NCI-H345 (cell line): ENCODE results near the gene TRIM38.
"Not testable (repeated sequence)": the region's sequence is repeated elsewhere in the genome, so short reads cannot be mapped to it uniquely, and the experiment has no call there.

ENCODE experiments used
- DNase-seq: peaks from one replicate; lab custom pipeline; 2025; lab: John Stamatoyannopoulos, UW

Gene TRIM38

DNA sequence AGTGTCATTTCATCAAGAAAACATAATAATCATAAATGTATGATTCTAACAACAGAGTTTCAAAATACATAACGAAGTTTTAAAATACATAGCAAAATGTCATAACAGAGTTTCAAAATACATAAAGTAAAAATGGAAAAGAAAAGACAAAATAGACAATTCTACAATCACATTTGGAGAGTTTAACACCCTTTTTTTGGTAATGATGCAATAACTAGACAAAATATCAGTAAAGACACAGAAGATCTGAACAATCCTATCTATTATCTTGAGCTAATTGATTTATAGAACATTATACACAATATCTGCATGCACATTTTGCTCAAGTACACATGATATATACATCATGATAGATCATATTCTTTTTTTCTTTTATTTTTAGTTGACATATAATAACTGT lies 18.7 kb upstream of the TRIM38 start:
- no peak for DNase-seq

DNA sequence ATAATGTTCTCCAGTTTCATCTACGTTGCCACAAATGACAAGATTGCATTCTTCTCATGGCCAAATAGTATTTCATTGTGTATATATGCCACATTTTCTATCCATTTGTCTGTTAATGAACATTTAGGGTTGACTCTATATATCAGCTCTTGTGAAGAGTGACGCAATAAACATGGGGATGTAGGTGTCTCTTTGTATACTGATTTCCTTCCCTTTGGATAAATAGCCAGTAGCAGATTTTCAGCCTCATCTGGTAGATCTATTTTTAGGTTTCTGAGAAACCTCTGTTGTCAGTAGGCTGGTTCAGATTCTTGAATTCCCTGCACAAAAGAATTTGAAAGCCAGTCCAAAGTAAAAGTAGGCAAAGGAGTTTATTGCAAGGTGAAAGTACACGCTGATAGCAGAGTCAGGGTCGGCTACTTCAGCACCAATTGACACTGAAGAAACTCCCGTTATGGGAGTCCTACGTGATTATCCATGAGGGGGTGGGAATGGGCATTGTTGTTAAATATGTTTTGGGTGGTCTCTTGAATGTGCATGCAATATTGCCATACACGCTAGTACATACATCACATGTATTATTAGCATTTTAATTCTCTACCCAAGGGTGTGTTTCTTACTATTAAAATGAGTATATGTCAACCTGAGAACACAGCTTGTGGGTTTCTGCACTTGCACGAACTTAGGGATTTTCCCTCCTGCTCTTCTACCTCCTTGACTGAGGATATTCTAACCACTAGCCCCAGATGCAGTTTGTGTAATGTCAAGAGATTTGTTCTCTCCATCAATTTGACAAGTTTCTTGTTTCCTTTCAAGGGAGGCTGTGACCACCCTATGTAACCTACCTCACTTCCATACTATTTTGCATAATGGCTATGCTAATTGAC lies 17.7 kb upstream of the TRIM38 start:
- no peak for DNase-seq

DNA sequence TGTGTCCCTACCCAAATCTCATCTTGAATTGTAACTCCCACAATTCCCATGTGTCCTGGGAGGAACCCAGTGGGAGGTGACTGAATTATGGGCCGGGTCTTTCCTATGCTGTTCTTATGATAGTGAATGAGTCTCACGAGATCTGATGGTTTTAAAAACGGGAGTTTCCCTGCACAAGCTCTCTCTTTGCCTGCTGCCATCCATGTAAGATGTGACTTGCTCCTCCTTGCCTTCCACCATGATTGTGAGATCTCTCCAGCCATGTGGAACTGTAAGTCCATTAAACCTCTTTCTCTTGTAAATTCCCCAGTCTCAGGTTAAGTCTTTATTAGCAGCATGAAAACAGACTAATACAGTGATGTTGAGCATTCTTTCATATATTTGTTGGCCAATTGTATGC lies 16.9 kb upstream of the TRIM38 start:
- not testable (repeated sequence) for DNase-seq

DNA sequence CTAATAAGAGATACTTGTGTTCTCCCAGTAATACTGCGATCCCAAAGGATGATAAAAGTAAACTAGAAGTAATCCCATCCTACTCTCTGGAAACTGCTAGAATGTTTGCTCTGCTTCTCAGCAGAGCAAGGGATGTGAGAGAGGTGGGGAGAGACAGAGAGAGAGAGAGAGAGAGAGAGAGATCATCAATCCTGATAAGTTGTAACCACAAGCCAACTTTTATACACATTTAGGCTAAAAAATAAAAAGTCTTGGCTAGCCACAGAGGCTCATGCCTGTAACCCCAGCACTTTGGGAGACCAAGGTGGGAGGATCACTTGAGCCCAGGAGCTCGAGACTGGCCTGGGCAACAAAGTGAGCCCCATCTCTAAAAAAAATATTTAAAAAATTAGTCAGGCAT lies 16.0 kb upstream of the TRIM38 start:
- no peak for DNase-seq

DNA sequence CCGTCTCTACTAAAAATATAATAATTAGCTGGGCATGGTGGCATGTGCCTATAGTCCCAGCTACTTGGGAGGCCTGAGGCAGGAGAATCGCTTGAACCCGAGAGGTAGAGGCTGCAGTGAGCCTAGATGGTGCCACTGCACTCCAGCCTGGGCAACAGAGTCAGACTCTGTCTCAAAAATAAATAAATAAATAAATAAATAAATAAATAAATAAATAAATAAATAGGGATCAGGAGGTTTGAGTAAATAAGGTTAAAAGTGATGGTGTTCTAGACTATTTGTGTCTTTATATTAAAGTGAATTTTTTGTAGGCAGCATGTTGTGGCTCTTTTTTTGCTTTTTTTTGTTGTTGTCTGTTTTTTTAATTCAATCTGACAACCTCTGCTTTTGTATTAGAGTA lies 15.1 kb upstream of the TRIM38 start:
- DNase-seq = not testable (repeated sequence)

DNA sequence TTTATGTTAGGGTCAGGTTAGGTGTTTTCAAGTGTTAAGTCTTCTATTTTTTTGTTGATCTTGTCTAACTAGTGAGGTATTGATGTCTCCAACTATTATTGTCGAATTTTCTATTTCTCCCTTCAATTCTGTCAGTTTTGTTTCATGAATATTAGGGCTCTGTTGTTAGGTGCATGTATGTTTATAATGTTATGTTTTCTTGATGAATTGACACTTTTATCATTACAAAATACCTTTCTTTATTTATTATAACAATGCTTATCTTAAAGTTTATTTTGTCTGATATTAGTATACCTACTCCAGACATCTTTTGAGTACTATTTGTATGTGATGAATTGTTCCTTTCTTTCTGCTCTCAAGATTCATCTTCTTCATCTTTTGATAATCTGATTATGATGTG lies 12.9 kb upstream of the TRIM38 start:
- DNase-seq = no peak

DNA sequence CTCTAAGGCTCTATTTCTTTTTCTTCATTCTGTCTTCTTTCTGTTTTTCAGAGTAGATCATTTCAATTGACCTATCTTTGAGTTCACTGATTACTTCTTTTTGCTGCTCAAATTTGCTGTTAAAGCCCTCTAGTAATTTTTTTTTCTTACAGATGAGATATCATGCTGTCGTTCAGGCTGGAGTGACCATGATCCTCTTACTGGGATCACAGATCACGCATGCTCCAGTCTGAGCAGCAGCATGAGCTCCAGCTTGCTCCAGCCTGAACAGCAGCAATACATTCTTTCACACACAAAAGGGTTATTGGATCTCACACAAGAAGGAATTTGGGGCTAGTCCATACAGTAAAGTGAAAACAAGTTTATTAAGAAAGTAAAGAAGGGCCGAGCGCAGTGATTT lies 12.3 kb upstream of the TRIM38 start:
- DNase-seq = no peak

DNA sequence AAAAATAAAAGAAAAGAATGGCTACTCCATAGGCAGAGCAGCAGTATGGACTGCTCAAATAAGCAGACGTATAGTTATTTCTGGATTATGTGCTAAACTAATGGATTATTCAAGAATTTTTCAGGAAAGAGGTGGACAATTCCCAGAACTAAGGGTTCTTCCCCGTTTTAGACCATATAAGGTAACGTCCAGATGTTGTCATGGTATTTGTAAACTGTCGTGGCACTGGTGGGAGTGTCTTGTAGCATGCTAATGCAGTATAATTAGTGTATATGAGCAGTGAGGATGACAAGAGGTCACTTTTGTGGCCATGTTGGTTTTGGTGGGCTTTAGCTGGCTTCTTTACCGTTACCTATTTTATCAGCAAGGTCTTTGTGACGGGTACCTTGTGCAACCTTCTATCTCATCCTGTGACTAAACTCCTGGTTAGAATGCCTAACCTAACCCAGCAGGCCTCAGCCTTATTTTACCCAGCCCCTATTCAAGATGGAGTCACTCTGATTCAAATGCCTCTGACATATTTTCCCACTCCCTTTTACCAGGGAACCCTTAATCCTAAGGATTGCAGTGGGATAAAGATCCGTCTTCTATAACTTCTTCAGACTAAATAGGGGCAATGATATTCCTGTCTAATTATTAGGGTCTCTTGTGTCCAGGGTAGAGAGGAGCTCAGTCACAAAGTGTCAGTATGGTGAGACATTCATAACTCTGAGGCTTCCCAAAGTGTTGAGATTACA lies 11.1 kb upstream of the TRIM38 start:
- DNase-seq = no peak

DNA sequence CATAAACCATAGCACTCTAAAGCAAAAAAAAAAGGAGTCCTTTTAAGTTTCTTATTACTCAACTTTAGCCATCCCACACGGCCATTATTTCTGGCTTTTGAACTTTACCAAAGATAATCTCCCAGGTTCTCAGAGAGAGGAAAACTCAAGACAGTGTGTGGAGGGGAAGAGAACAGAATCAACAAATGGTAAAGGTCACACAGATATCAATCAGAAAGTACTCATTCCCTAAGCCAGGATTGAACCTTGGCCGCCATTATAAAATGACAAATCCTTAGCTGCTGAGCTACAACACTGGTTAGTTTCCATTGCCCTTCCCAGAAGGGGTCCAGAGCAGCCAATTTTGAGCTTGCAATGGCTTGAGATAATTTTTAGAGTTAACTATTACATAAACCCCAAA lies 10.1 kb upstream of the TRIM38 start:
- no peak for DNase-seq

DNA sequence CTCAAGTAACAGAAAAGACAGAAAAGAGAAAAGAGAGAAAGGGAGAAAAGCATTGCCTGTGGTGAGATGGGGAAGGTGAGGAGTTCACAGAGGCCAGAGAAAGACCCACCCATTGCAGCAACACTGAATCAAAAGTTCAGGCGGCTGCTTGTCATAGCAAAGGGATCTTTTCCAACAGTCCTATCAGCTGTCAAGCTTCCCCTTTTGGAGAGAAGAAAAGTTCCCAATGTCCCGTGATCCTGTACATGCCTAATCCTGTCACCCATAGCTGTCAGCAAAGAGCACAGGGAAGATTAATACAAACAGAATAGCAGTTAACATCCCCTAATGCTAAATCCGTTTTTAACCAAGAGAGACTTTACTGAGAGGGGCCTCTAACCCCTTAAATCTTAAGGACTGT lies 8.9 kb upstream of the TRIM38 start:
- DNase-seq = no peak

DNA sequence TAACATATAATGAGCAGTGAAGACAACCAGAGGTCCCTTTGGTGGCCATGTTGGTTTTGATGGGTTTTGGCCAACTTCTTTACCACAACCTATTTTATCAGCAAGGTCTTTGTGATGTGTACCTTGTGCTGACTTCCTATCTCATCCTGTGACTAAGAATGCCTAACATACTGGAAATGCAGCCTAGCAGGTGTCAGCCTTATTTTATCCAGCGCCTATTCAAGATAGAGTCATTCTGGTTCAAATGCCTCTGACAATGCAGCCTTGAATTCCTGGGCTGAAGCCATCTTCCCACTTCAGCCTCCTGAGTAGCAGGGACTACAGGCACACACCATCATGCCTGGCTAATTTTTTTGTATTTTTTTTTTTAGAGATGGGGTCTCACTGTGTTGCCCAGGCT lies 7.8 kb upstream of the TRIM38 start:
- no peak for DNase-seq

DNA sequence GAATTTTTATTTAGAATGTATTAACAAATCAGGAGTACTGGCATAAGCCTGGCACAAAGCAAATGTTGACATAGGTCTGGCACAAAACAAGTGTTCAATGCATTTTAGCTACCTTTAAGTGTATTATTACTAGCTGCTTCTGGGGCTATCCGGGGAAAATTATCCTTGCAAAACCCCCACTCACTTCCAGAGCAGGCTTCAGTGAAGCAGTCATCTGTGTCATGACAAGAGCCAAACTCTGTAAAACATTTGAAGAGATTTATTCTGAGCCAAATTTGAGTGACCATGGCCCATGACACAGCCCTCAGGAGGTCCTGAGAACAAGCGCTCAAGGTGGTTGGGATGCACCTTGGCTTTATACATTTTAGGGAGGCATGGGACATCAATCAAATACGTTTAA lies 6.4 kb upstream of the TRIM38 start:
- no peak for DNase-seq

DNA sequence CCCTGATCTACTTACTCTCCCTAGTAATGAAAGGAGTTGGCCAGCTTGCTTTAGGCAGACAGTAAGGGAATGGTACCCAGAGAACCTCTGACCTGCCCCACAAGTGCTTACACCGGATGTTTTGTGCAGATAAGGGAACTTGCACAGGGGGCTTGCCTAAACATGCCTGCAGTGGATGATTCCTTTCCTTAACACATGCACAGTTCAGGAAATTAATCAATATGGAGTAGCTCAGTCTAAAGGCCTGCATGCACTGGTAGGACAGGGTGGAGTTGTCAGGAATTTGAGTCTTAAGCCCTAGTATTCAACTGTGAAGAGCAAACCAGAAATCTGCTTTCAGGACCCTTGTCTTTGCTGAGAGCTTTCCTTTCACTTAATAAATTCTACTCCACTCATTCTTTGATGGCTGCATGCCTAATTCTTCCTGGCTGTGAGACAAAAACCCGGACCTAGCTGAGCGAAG lies 3.9 kb upstream of the TRIM38 start:
- DNase-seq = no peak

DNA sequence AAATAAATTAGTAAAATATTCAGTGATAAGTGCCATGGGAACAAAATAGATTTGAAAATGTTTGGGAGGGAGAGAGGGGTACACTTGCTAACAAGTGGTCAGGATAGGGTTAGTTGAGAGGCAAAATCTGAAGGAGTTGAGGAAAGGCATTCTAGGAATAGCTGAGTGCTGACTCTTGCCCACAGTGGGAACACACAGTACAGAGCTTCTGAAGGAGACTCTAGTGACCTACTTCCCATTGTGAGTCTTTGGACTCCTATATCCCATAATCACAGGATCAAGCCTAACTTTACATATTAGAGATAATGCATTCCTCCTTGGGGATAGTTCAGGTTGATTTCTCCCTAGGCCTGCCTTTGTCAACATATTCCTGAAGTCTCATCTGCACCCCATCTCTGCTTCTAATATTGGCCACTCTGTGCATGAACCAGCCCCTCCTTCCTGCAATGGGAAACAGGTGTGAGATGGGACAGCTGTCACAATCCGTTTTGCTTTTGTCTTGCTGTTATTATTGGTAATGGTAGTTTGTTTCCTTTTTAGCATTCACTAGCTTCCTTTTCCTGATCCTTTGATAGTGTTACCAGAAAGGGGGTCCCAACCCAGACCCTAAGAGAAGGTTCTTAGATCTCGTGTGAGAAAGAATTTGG lies 2.6 kb upstream of the TRIM38 start:
- no peak for DNase-seq

DNA sequence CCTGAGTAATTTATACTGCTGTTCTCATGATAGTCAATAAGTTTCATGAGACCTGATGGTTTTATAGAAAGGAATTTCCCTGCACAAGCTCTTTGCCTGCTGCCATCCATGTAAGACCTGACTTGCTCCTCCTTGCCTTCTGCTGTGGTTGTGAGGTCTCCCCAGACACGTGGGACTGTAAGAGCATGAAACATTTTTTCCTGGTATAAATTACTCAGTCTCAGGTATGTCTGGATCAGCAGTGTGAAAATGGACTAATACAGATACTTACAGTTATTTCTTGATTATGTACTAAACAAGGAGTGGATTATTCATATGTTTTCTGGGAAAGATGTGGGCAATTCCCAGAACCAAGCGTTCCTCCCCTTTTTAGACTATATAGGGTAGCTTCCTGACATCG lies 1.9 kb upstream of the TRIM38 start:
- no peak for DNase-seq

DNA sequence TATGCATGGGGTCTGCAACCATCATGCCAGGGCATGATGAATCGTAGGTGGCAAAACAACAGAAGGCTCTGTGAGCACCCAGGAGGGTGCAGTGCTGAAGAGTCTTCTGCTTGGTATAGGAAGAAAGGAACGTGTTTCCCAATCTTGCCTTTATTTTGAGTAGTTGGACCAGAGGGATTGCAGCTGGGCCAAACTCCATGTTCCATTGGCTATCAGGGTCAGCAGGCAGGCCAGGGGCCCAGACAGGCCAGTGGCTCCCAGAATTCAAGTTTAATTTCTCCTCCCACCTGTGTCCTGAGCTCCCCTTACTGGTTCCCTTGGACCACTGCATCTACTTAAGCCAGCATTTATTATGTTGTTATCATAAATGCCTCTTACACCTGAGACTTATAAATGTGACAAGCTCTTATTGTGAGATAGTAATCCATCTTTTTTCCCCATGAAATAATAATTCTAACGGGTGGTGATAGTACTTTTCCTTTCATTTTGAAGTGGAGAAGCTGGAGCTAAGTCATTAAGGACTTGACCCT lies 918 bp upstream of the TRIM38 start:
- DNase-seq = no peak

DNA sequence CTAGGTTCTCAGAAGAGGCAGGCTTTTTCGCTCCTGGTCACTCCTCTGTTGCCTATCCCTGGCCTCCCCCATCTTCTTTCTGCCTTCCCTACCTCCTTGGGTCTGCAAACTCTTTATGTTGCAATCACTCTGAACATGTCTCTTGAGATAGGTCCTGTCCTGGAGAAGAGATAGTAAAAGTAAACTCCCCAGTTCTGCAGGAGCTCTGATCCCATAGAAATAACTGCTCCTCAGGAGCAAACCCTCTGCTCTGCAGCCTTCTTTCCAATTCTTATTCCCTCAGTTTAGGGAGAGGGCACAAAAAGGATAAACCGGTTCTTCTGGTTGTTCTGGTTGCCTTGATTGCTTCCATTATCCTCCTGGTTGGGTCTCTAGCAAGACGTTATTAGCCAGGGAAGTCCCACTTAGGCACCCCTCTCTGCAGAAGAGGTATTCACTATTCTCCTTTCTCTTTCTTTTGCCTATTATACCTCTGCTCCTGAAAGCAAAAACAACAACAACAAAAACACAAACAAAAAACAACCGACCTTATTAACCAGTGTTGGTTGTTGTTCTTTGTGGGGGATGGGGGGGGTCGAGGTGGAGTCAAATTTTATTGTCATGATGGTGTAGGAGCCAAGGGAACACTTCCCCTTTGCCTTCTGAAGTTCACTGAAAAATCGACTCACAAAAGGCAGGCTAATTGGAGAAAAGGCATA lies 973 bp downstream of the TRIM38 start:
- DNase-seq = peak; percentile 39

DNA sequence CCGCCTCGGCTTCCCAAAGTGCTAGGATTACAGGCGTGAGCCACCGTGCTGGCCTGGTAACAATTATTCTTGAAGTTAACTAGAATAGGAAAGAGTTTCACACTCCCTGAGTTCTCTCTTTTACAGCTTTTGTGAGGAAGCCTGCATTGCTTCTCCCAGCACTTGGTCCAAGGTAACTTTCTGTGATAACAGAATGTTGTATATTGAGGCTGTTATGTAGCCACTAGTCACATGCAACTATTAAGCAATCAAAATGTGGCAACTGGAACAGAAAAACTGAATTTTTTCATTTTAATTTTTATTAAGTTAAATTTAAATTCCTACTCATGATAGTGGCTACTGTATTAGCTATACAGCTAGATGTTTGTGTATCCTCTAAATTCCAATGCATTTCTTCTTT lies 2.5 kb downstream of the TRIM38 start:
- no peak for DNase-seq

DNA sequence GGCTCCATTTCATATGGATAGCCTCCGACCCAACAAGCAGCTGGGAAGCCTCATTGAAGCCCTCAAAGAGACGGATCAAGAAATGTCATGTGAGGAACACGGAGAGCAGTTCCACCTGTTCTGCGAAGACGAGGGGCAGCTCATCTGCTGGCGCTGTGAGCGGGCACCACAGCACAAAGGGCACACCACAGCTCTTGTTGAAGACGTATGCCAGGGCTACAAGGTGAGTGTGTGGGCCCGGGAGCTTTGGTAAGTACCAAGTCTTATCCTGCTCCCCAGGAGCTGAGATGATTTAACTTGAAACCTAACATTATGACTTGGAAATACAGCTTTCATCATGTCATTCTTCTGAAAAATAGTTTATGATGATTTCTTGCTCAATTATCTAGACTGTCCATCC lies 4.1 kb downstream of the TRIM38 start:
- no peak for DNase-seq

DNA sequence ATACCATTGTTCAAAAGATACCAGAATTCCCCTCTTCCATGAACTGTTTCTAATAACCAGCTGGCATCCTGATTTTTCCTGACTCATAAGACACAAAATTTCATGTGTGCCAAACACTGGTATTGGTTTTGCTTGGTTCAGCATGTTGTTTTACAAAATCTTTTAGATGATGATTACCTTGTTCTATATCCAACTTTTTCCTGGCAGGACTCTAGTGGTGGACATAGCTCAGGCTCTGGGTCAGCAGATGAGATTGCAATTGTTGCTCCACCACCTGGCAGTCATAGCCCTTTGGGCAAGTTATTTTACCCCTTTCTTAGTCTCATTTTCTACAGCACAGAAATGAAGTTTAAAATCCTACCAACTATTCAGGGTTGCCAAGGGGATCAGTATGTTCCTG lies 6.2 kb downstream of the TRIM38 start:
- DNase-seq = no peak

DNA sequence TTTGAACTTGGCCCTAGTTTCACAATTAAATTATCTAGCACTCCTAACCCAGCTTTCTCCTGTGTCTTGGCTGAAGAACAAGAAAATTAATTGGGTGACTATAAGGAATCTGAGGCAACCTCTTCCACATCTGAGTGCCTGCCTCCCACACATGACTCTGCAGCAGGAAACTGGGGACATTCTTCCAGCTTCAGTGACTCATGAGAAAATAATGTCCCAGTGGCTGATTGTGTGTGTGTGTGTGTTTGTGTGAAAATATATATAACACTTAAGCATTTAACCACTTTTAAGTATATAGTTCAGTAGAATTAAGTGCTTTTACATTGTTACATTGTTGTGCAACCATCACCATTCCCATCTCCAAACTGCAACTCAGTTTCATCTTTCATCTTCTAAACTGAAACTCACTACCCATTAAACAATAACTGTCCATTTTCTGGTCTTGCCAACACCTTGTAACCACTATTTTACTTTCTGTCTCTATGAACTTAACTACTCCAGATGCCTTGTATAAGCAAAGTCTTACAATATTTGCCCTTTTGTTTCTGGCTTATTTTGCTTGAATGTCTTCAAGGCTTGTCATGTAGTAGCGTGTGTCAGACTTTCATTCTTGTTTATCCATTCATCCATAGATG lies 8.7 kb downstream of the TRIM38 start:
- no peak for DNase-seq

DNA sequence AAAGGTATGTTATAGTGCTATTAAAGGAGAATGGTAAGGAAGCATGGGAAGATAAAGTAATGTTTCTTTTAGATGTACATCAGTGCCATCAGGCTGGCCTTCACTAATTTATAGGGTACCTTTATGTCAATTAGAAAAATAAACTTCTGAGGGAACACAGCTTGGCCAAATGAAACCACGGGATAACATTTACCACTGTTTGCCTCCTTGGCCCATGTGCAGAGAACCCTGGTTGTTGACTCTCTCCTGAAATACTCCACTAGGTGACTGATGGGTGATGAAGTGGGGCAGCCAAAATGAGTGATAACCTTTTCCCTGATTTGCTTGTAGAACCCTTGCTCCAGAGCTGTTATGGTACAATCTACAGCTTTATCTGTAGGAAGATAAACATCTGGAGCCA lies 9.5 kb downstream of the TRIM38 start:
- no peak for DNase-seq
